ENCODE data around the gene EML5.

DNA sequence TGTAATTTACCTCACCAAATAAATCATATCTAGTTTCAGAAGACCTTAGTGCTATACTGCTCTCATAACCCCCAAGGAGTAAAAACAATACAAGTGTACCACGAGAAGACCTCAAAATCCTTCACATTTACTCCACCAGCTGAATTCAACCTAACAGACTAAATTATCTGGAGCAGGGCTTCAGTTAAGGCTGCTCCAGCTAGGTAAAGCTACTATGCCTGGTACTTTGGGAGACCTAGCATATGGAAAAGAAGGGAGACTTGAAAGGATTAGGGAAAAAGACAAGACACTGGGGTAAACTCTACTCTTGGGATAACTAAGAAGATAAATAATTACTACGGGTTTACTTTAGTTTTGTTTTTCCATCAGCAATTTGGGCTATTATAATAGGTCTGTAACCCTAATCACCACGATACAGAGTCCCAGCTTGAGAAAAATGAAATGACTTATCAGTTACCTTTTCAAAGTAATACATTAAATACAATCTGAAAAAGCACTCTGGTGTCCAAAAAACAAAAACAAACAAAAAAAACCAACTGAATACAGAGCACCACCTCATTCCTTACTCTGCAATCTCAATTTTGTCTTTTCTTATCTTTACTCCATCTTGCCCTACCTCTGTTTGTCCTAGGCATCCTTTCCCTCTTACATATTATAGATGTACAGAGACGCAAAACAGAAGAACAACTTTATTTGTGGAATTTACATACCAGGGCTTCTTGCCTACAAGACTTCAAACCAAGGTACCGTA is 2.1 kb downstream of the EML5 start:
- TF ChIP-seq POLR2A (IDR thresholded peaks at IDR 0.05) (no peak), POLR2AphosphoS5 (IDR thresholded peaks at IDR 0.05) (no peak)
- TF ChIP-seq, protein P1, sequence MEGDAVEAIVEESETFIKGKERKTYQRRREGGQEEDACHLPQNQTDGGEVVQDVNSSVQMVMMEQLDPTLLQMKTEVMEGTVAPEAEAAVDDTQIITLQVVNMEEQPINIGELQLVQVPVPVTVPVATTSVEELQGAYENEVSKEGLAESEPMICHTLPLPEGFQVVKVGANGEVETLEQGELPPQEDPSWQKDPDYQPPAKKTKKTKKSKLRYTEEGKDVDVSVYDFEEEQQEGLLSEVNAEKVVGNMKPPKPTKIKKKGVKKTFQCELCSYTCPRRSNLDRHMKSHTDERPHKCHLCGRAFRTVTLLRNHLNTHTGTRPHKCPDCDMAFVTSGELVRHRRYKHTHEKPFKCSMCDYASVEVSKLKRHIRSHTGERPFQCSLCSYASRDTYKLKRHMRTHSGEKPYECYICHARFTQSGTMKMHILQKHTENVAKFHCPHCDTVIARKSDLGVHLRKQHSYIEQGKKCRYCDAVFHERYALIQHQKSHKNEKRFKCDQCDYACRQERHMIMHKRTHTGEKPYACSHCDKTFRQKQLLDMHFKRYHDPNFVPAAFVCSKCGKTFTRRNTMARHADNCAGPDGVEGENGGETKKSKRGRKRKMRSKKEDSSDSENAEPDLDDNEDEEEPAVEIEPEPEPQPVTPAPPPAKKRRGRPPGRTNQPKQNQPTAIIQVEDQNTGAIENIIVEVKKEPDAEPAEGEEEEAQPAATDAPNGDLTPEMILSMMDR (IDR thresholded peaks at IDR 0.05): no peak
